ENCODE results near the gene PNKD.
"Not testable (repeated sequence)": the region's sequence is repeated elsewhere in the genome, so short reads cannot be mapped to it uniquely, and the experiment has no call there.

PNKD gene

GRCh38 chr2:218257390-218257981 is 12.8 kb upstream of the PNKD start:
- no peak for DNase-seq

GRCh38 chr2:218259099-218259961 is 11.0 kb upstream of the PNKD start:
- no peak for DNase-seq

GRCh38 chr2:218260166-218260565 is 10.2 kb upstream of the PNKD start:
- no peak for DNase-seq

- no peak for DNase-seq
Observed at GRCh38 chr2:218260742-218261422, 9.4 kb upstream of the PNKD start, which contains the start of gene GPBAR1. TSS of gene GPBAR1 (plus strand) at chr2:218261015. CDS start at chr2:218262725, 1,710 bp downstream.

- DNase-seq: no peak
Observed at GRCh38 chr2:218261423-218262236, 8.7 kb upstream of the PNKD start.

GRCh38 chr2:218262237-218262600 is 8.1 kb upstream of the PNKD start:
- no peak for DNase-seq

- DNase-seq: no peak
Observed at GRCh38 chr2:218262631-218263586, 7.4 kb upstream of the PNKD start.

- DNase-seq: no peak
Observed at GRCh38 chr2:218263817-218264641, 6.3 kb upstream of the PNKD start.

GRCh38 chr2:218264773-218265561 is 5.4 kb upstream of the PNKD start:
- no peak for DNase-seq

GRCh38 chr2:218265626-218266025 is 4.7 kb upstream of the PNKD start:
- no peak for DNase-seq

- no peak for DNase-seq
Observed at GRCh38 chr2:218266316-218266979, 3.9 kb upstream of the PNKD start.

- no peak for DNase-seq
Observed at GRCh38 chr2:218267259-218267658, 3.1 kb upstream of the PNKD start.

GRCh38 chr2:218270721-218271486 is 585 bp downstream of the PNKD start:
- no peak for DNase-seq

GRCh38 chr2:218271487-218271797 is 1.1 kb downstream of the PNKD start:
- no peak for DNase-seq

GRCh38 chr2:218271865-218272530 is 1.7 kb downstream of the PNKD start:
- no peak for DNase-seq

- DNase-seq: peak in 1 of 2 experiments; percentile 42
Observed at GRCh38 chr2:218272531-218273212, 2.4 kb downstream of the PNKD start.

GRCh38 chr2:218273214-218273907 is 3.0 kb downstream of the PNKD start:
- DNase-seq: not testable (repeated sequence)

All from cerebellar nuclear complex (tissue), 1 donor.